ENCODE measurements around the gene SRRM1.

SRRM1 gene

GRCh38 chr1:24692351-24692980, 49.4 kb downstream of the SRRM1 start:
- H3K4me3 ChIP-seq (ENCODE audit: low read depth, low read length): no peak overlapping the region
- H3K79me2 ChIP-seq (ENCODE audit: control insufficient read depth, insufficient read depth, low read length, poor library complexity): peaks cover 1% of the 10 kb centered on the region
- H3K27me3 ChIP-seq (ENCODE audit: insufficient read depth, low read length): no peaks in the 10 kb centered on the region
- H4K8ac ChIP-seq (ENCODE audit: low read depth, low read length): peak overlapping the region; percentile 21
- H3K18ac ChIP-seq (ENCODE audit: low read length): peak overlapping the region; percentile 32
- no peak overlapping the region for H2AFZ ChIP-seq (ENCODE audit: insufficient read depth, low read length, poor library complexity)
- H3K36me3 ChIP-seq (ENCODE audit: control insufficient read depth in 1 of 2, insufficient read depth in 2 of 2, low read length in 2 of 2): no peaks in the 10 kb centered on the region
- H4K12ac ChIP-seq (ENCODE audit: low read depth, low read length): no peak overlapping the region
- H3K14ac ChIP-seq (ENCODE audit: low read length): peak overlapping the region; percentile 77
- peak overlapping the region; percentile 65 for H2BK120ac ChIP-seq (ENCODE audit: insufficient read depth, low read length, poor library complexity)
- peak overlapping the region; percentile 22 for H3K27ac ChIP-seq (ENCODE audit: low read depth, low read length)
- H2AK5ac ChIP-seq (ENCODE audit: low read length): peak overlapping the region; percentile 71
- H2BK5ac ChIP-seq (ENCODE audit: low read depth, low read length, poor library complexity): peak overlapping the region; percentile 67
- no peak overlapping the region for H3K4ac ChIP-seq (ENCODE audit: low read depth, low read length)
- WGBS (ENCODE audit: extremely low coverage, insufficient coverage, insufficient read length): no CpG with 5 or more reads among the region's 10 CpGs
- DNase-seq: peak; percentile 95 to 99
- no peak overlapping the region for H3K4me2 ChIP-seq (ENCODE audit: low read length)
- H3K79me1 ChIP-seq (ENCODE audit: low read length): peaks cover 15% of the 10 kb centered on the region
- peaks cover 16 to 25% of the 10 kb centered on the region in 2 experiments for H3K4me1 ChIP-seq (ENCODE audit: control insufficient read depth in 1 of 2, insufficient read depth in 2 of 2, low read length in 2 of 2)
- H4K91ac ChIP-seq (ENCODE audit: low read depth, low read length): peak overlapping the region; percentile 79
- no peaks in the 10 kb centered on the region for H3K9me3 ChIP-seq (ENCODE audit: insufficient read depth, low read depth, low read length)
- H2BK12ac ChIP-seq (ENCODE audit: low read length): peak overlapping the region; percentile 80
- H3K23ac ChIP-seq (ENCODE audit: low read length): no peak overlapping the region
- H3K9ac ChIP-seq (ENCODE audit: low read length): no peak overlapping the region

- H3K9ac ChIP-seq (ENCODE audit: low read length): no peak overlapping the region
- no peaks in the 10 kb centered on the region for H3K9me3 ChIP-seq (ENCODE audit: insufficient read depth, low read depth, low read length)
- H3K4me2 ChIP-seq (ENCODE audit: low read length): no peak overlapping the region
- H3K27me3 ChIP-seq (ENCODE audit: insufficient read depth, low read length): no peaks in the 10 kb centered on the region
- H2BK12ac ChIP-seq (ENCODE audit: low read length): no peak overlapping the region
- peak overlapping the region; percentile 0 for H4K91ac ChIP-seq (ENCODE audit: low read depth, low read length)
- no peak overlapping the region for H3K18ac ChIP-seq (ENCODE audit: low read length)
- H2AK5ac ChIP-seq (ENCODE audit: low read length): no peak overlapping the region
- no peaks in the 10 kb centered on the region for H3K36me3 ChIP-seq (ENCODE audit: control insufficient read depth in 1 of 2, insufficient read depth in 2 of 2, low read length in 2 of 2)
- H3K27ac ChIP-seq (ENCODE audit: low read depth, low read length): no peak overlapping the region
- H2AFZ ChIP-seq (ENCODE audit: insufficient read depth, low read length, poor library complexity): no peak overlapping the region
- H3K4me1 ChIP-seq (ENCODE audit: control insufficient read depth in 1 of 2, insufficient read depth in 2 of 2, low read length in 2 of 2): peaks cover 13 to 22% of the 10 kb centered on the region in 2 experiments
- no peak overlapping the region for H4K12ac ChIP-seq (ENCODE audit: low read depth, low read length)
- H2BK5ac ChIP-seq (ENCODE audit: low read depth, low read length, poor library complexity): no peak overlapping the region
- WGBS (ENCODE audit: extremely low coverage, insufficient coverage, insufficient read length): no CpG with 5 or more reads among the region's 5 CpGs
- no peak overlapping the region for H3K14ac ChIP-seq (ENCODE audit: low read length)
- H3K79me1 ChIP-seq (ENCODE audit: low read length): peaks cover 12% of the 10 kb centered on the region
- DNase-seq: peak; percentile 59 to 74
- H3K4ac ChIP-seq (ENCODE audit: low read depth, low read length): no peak overlapping the region
- no peak overlapping the region for H3K23ac ChIP-seq (ENCODE audit: low read length)
- H4K8ac ChIP-seq (ENCODE audit: low read depth, low read length): no peak overlapping the region
- H2BK120ac ChIP-seq (ENCODE audit: insufficient read depth, low read length, poor library complexity): no peak overlapping the region
- no peaks in the 10 kb centered on the region for H3K79me2 ChIP-seq (ENCODE audit: control insufficient read depth, insufficient read depth, low read length, poor library complexity)
- H3K4me3 ChIP-seq (ENCODE audit: low read depth, low read length): no peak overlapping the region
These were observed 50.8 kb downstream of the SRRM1 start for GRCh38 chr1:24693827-24694379.

DNA sequence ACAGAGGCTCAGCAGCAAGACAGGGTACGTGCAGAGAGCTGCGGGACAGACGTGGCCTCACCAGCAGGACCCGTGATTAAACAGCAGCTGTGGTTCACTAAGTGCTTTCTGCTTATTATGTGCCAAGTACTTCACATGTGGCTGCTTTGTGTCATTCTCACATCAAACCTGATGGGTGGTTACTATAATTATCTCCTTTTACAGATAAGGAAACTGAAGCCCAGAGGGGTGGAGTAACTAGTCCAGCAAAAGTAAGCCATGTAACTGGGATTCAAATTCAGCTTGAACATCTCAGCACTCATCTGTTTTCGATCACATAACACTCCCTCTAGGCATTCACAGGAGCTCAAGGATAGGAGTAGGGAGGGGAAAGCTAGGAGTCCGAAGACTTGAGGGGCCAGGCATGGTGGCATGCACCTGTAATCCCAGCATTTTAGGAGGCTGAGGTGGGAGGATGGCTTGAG, 51.3 kb downstream of the SRRM1 start:
- Histone ChIP-seq H4K91ac (ENCODE audit: low read depth, low read length) (no peak overlapping the region), H4K12ac (ENCODE audit: low read depth, low read length) (no peak overlapping the region), H2BK5ac (ENCODE audit: low read depth, low read length, poor library complexity) (no peak overlapping the region), H3K23ac (ENCODE audit: low read length) (no peak overlapping the region), H3K4ac (ENCODE audit: low read depth, low read length) (no peak overlapping the region), H2BK120ac (ENCODE audit: insufficient read depth, low read length, poor library complexity) (no peak overlapping the region), H3K79me1 (ENCODE audit: low read length) (peaks cover 12% of the 10 kb centered on the region), H3K9me3 (ENCODE audit: insufficient read depth, low read depth, low read length) (no peaks in the 10 kb centered on the region), H3K14ac (ENCODE audit: low read length) (no peak overlapping the region), H3K9ac (ENCODE audit: low read length) (no peak overlapping the region), H3K79me2 (ENCODE audit: control insufficient read depth, insufficient read depth, low read length, poor library complexity) (no peaks in the 10 kb centered on the region), H2BK12ac (ENCODE audit: low read length) (no peak overlapping the region), H3K4me2 (ENCODE audit: low read length) (no peak overlapping the region), H3K27me3 (ENCODE audit: insufficient read depth, low read length) (no peaks in the 10 kb centered on the region), H2AK5ac (ENCODE audit: low read length) (no peak overlapping the region), H3K27ac (ENCODE audit: low read depth, low read length) (no peak overlapping the region), H3K36me3 (ENCODE audit: control insufficient read depth in 1 of 2, insufficient read depth in 2 of 2, low read length in 2 of 2) (no peaks in the 10 kb centered on the region), H3K18ac (ENCODE audit: low read length) (no peak overlapping the region), H2AFZ (ENCODE audit: insufficient read depth, low read length, poor library complexity) (no peak overlapping the region), H4K8ac (ENCODE audit: low read depth, low read length) (no peak overlapping the region), H3K4me3 (ENCODE audit: low read depth, low read length) (no peak overlapping the region), H3K4me1 (ENCODE audit: control insufficient read depth in 1 of 2, insufficient read depth in 2 of 2, low read length in 2 of 2) (peaks cover 12 to 22% of the 10 kb centered on the region in 2 experiments)
- no CpG with 5 or more reads among the region's 6 CpGs for WGBS (ENCODE audit: extremely low coverage, insufficient coverage, insufficient read length)
- DNase-seq: peak; percentile 63 to 83

- no peaks in the 10 kb centered on the region for H3K36me3 ChIP-seq (ENCODE audit: control insufficient read depth in 1 of 2, insufficient read depth in 2 of 2, low read length in 2 of 2)
- no peak overlapping the region for H3K27ac ChIP-seq (ENCODE audit: low read depth, low read length)
- H4K8ac ChIP-seq (ENCODE audit: low read depth, low read length): no peak overlapping the region
- H3K14ac ChIP-seq (ENCODE audit: low read length): no peak overlapping the region
- no peak overlapping the region for H2BK12ac ChIP-seq (ENCODE audit: low read length)
- H2BK5ac ChIP-seq (ENCODE audit: low read depth, low read length, poor library complexity): no peak overlapping the region
- no peak overlapping the region for H2BK120ac ChIP-seq (ENCODE audit: insufficient read depth, low read length, poor library complexity)
- no peak overlapping the region for H3K23ac ChIP-seq (ENCODE audit: low read length)
- H2AK5ac ChIP-seq (ENCODE audit: low read length): no peak overlapping the region
- peaks cover 12% of the 10 kb centered on the region for H3K79me1 ChIP-seq (ENCODE audit: low read length)
- no peak overlapping the region for H3K9ac ChIP-seq (ENCODE audit: low read length)
- H3K4ac ChIP-seq (ENCODE audit: low read depth, low read length): no peak overlapping the region
- H3K18ac ChIP-seq (ENCODE audit: low read length): peak overlapping the region; percentile 19
- peak overlapping the region; percentile 30 for H2AFZ ChIP-seq (ENCODE audit: insufficient read depth, low read length, poor library complexity)
- no peak overlapping the region for H3K4me3 ChIP-seq (ENCODE audit: low read depth, low read length)
- no peaks in the 10 kb centered on the region for H3K79me2 ChIP-seq (ENCODE audit: control insufficient read depth, insufficient read depth, low read length, poor library complexity)
- no peaks in the 10 kb centered on the region for H3K27me3 ChIP-seq (ENCODE audit: insufficient read depth, low read length)
- no peak overlapping the region for H4K91ac ChIP-seq (ENCODE audit: low read depth, low read length)
- no peak overlapping the region for H4K12ac ChIP-seq (ENCODE audit: low read depth, low read length)
- no peak for DNase-seq
- peaks cover 12 to 22% of the 10 kb centered on the region in 2 experiments for H3K4me1 ChIP-seq (ENCODE audit: control insufficient read depth in 1 of 2, insufficient read depth in 2 of 2, low read length in 2 of 2)
- peaks cover 3% of the 10 kb centered on the region for H3K9me3 ChIP-seq (ENCODE audit: insufficient read depth, low read depth, low read length)
- no peak overlapping the region for H3K4me2 ChIP-seq (ENCODE audit: low read length)
- no CpG with 5 or more reads among the region's 7 CpGs for WGBS (ENCODE audit: extremely low coverage, insufficient coverage, insufficient read length)
These were observed 52.3 kb downstream of the SRRM1 start for GRCh38 chr1:24695202-24695974.

Data from trophoblast cell (in vitro differentiated cells and primary cell).